ENCODE results near the gene CTNNA1. TPM values are rescaled to one million over a fixed set of nuclear protein-coding genes. Genes with fewer than 3 reads are reported as not detected.
A peak's percentile ranks its signal among the peaks of the same experiment; 100 is the strongest.

The CTNNA1 gene
- polyA plus RNA-seq, 1 of the 3 experiments (the other 2 are of a cell fraction): 130 TPM

GRCh38 chr5:138932171-138932810 lies 179.1 kb downstream of the CTNNA1 start:
- H3K9me2 ChIP-seq: no peaks in the 10 kb centered on the region
- TF ChIP-seq TEAD4 (IDR thresholded peaks at IDR 0.05; ENCODE audit: borderline replicate concordance, insufficient read depth) (no peak), EZH2phosphoT487 (IDR thresholded peaks at IDR 0.05; ENCODE audit: borderline replicate concordance, low read depth) (no peak), RAD21 (IDR thresholded peaks at IDR 0.05; ENCODE audit: low read length) (0 out of 2 replicates have a peak, but pooled peaks have one; percentile 3), ELF1 (IDR thresholded peaks at IDR 0.05) (no peak), FOXJ3 (CRISPR knock-in tag; IDR thresholded peaks at IDR 0.05) (no peak), MXI1 (IDR thresholded peaks at IDR 0.05; ENCODE audit: low read depth, low read length) (no peak), POLR2AphosphoS5 (IDR thresholded peaks at IDR 0.05; ENCODE audit: low read depth, low read length) (no peak), CHD2 (IDR thresholded peaks at IDR 0.05; ENCODE audit: low read length, partially characterized antibody) (no peak), MAX (IDR thresholded peaks at IDR 0.05; ENCODE audit: low read depth) (no peak), RXRA (IDR thresholded peaks at IDR 0.05; ENCODE audit: borderline replicate concordance, low read depth) (no peak), EP300 (IDR thresholded peaks at IDR 0.05; ENCODE audit: borderline replicate concordance in 1 of 2, low read depth in 1 of 2, low read length in 1 of 2) (no peak), PBX3 (IDR thresholded peaks at IDR 0.05) (no peak), JUND (IDR thresholded peaks at IDR 0.05) (no peak), SMC3 (IDR thresholded peaks at IDR 0.05; ENCODE audit: low read depth, low read length) (0 out of 2 replicates have a peak, but pooled peaks have one; percentile 3)
- ChIA-PET POLR2A (no interaction called here), CTCF (interaction anchor here (1.3 kb wide), 1 partner anchor 10 kb away, joined by 4 read pairs; no protein-coding TSS in a partner anchor)
- no peaks in the 10 kb centered on the region for H3K79me2 ChIP-seq (ENCODE audit: insufficient read depth)
- H4K20me1 ChIP-seq (ENCODE audit: insufficient read depth): 0 out of 2 replicates have a peak, but pooled peaks cover 6% of the 10 kb centered on the region
- H3K27ac ChIP-seq (ENCODE audit: low read depth in 2 of 2, low read length in 1 of 2): no peak overlapping the region
- 92% methylated on average over 20 of the region's 20 CpGs for WGBS (ENCODE audit: low lambda C conversion rate)
- no peak overlapping the region for H3K4me2 ChIP-seq
- peaks cover 0 to 23% of the 10 kb centered on the region in 2 experiments; a peak in 2 of 4 replicates for H3K4me1 ChIP-seq (ENCODE audit: control insufficient read depth in 1 of 2, insufficient read depth in 2 of 2, low read depth in 1 of 2, low read length in 1 of 2)
- no peak for DNase-seq
- no peaks in the 10 kb centered on the region for H3K27me3 ChIP-seq (ENCODE audit: insufficient read depth)
- H2AFZ ChIP-seq (ENCODE audit: low read depth): no peak overlapping the region
- peaks cover 55 to 68% of the 10 kb centered on the region in 2 experiments for H3K36me3 ChIP-seq (replicated peaks in 1 of 2; ENCODE audit: control insufficient read depth in 1 of 2, insufficient read depth in 2 of 2, low read length in 1 of 2)
- H3K4me3 ChIP-seq (ENCODE audit: low read depth in 2 of 2, low read length in 1 of 2): no peak overlapping the region
- H3K9ac ChIP-seq: no peak overlapping the region
- no peaks in the 10 kb centered on the region for H3F3A ChIP-seq (replicated peaks; ENCODE audit: insufficient read depth)
- no peaks in the 10 kb centered on the region for H3K9me3 ChIP-seq

- Histone ChIP-seq H3K79me2 (ENCODE audit: insufficient read depth) (no peaks in the 10 kb centered on the region), H4K20me1 (ENCODE audit: insufficient read depth) (0 out of 2 replicates have a peak, but pooled peaks cover 6% of the 10 kb centered on the region), H3K4me1 (ENCODE audit: control insufficient read depth in 1 of 2, insufficient read depth in 2 of 2, low read depth in 1 of 2, low read length in 1 of 2) (peaks cover 0 to 10% of the 10 kb centered on the region in 2 experiments; a peak in 1 of 4 replicates), H3K36me3 (replicated peaks in 1 of 2; ENCODE audit: control insufficient read depth in 1 of 2, insufficient read depth in 2 of 2, low read length in 1 of 2) (peaks cover 55 to 67% of the 10 kb centered on the region in 2 experiments), H3K4me3 (ENCODE audit: low read depth in 2 of 2, low read length in 1 of 2) (no peak overlapping the region), H3K27ac (ENCODE audit: low read depth in 2 of 2, low read length in 1 of 2) (no peak overlapping the region), H3K27me3 (ENCODE audit: insufficient read depth) (no peaks in the 10 kb centered on the region), H3K9me2 (no peaks in the 10 kb centered on the region), H3K9ac (no peak overlapping the region), H2AFZ (ENCODE audit: low read depth) (no peak overlapping the region), H3K9me3 (no peaks in the 10 kb centered on the region), H3K4me2 (no peak overlapping the region), H3F3A (replicated peaks; ENCODE audit: insufficient read depth) (no peaks in the 10 kb centered on the region)
- WGBS (ENCODE audit: low lambda C conversion rate): 92% methylated on average over 15 of the region's 18 CpGs
- POLR2A ChIA-PET: no interaction called here
- TF ChIP-seq RAD21 (IDR thresholded peaks at IDR 0.05; ENCODE audit: low read length) (no peak), MAX (IDR thresholded peaks at IDR 0.05; ENCODE audit: low read depth) (no peak), USF1 (IDR thresholded peaks at IDR 0.05; ENCODE audit: borderline replicate concordance, low read depth) (no peak), YY1 (IDR thresholded peaks at IDR 0.05; ENCODE audit: low read depth) (no peak), NRF1 (IDR thresholded peaks at IDR 0.05; ENCODE audit: low read depth, low read length) (no peak), IRF3 (IDR thresholded peaks at IDR 0.05; ENCODE audit: low read depth, low read length) (no peak), REST (IDR thresholded peaks at IDR 0.05; ENCODE audit: low read depth, low read length) (no peak)
- CTCF ChIA-PET: no interaction called here
- no peak for DNase-seq
These were observed 180.5 kb downstream of the CTNNA1 start for GRCh38 chr5:138933522-138934290.

Measured in SK-N-SH (cell line).